Measurements from ENCODE around the gene HES5. TPM values are rescaled to one million over a fixed set of nuclear protein-coding genes. Genes with fewer than 3 reads are reported as not detected.

HES5 gene
- total RNA-seq, 1 experiment from 2014 or later, result not detected

- Mint-ChIP-seq H3K9me3 (peaks cover 0 to 3% of the 10 kb centered on the region in 2 experiments; a peak in 2 of 5 replicates), H3K36me3 (ENCODE audit: insufficient read depth in 1 of 3, low read depth in 3 of 3) (no peaks in the 10 kb centered on the region), H3K4me1 (peaks cover 9 to 26% of the 10 kb centered on the region in 2 experiments), H3K27ac (no peak overlapping the region), H3K27me3 (ENCODE audit: low read depth) (peaks cover 77% of the 10 kb centered on the region), H3K4me3 (no peak overlapping the region)
- no peak overlapping the region for H3K56ac ChIP-seq (ENCODE audit: insufficient read length, low read depth, low read length)
- H3K27me3 ChIP-seq (ENCODE audit: insufficient read depth, low read length), result no peaks in the 10 kb centered on the region; the same call in 1 of the 2 replicates
- H3K9me3 ChIP-seq (ENCODE audit: control insufficient read depth, low read depth, low read length), result no peaks in the 10 kb centered on the region
- H3K23ac ChIP-seq (ENCODE audit: insufficient read length, low read depth, low read length), result no peak overlapping the region
- no CpG with 5 or more reads among the region's 8 CpGs for WGBS (ENCODE audit: extremely low coverage, insufficient read length, low lambda C conversion rate)
- H2AK5ac ChIP-seq (ENCODE audit: insufficient read length, low read length), result no peak overlapping the region
- no peak overlapping the region for H2AFZ ChIP-seq (ENCODE audit: low read length)
- H3K27ac ChIP-seq (ENCODE audit: insufficient read length, low read depth, low read length), result no peak overlapping the region
- no peak overlapping the region for H4K91ac ChIP-seq (ENCODE audit: insufficient read length, low read depth, low read length)
- no peak overlapping the region for H3K14ac ChIP-seq (ENCODE audit: insufficient read depth, low read length)
- H3K4ac ChIP-seq (ENCODE audit: low read depth, low read length), result no peak overlapping the region
- DNase-seq, result no peak
- TF ChIP-seq, protein P1, sequence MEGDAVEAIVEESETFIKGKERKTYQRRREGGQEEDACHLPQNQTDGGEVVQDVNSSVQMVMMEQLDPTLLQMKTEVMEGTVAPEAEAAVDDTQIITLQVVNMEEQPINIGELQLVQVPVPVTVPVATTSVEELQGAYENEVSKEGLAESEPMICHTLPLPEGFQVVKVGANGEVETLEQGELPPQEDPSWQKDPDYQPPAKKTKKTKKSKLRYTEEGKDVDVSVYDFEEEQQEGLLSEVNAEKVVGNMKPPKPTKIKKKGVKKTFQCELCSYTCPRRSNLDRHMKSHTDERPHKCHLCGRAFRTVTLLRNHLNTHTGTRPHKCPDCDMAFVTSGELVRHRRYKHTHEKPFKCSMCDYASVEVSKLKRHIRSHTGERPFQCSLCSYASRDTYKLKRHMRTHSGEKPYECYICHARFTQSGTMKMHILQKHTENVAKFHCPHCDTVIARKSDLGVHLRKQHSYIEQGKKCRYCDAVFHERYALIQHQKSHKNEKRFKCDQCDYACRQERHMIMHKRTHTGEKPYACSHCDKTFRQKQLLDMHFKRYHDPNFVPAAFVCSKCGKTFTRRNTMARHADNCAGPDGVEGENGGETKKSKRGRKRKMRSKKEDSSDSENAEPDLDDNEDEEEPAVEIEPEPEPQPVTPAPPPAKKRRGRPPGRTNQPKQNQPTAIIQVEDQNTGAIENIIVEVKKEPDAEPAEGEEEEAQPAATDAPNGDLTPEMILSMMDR (conservative IDR thresholded peaks at IDR 0.05), result no peak
- H4K8ac ChIP-seq (replicated peaks; ENCODE audit: insufficient read length, low read depth, low read length), result no peak overlapping the region
- H3K79me2 ChIP-seq (ENCODE audit: insufficient read depth, low read length), result no peaks in the 10 kb centered on the region
- H3K4me2 ChIP-seq (ENCODE audit: insufficient read depth, insufficient read length, low read length), result no peak overlapping the region
- no peak overlapping the region for H3K18ac ChIP-seq (ENCODE audit: insufficient read length, low read depth, low read length)
- no peak overlapping the region for H2BK120ac ChIP-seq (ENCODE audit: low read depth, low read length, poor library complexity, severe bottlenecking)
- no peaks in the 10 kb centered on the region for H3K4me1 ChIP-seq (ENCODE audit: insufficient read depth, low read length)
- no peak overlapping the region for H3K9ac ChIP-seq (ENCODE audit: extremely low read depth, insufficient read length, low read length)
- H2BK20ac ChIP-seq (ENCODE audit: low read depth, low read length, poor library complexity, severe bottlenecking), result no peak overlapping the region
- no peaks in the 10 kb centered on the region for H3K23me2 ChIP-seq (ENCODE audit: insufficient read length, low read depth, low read length, poor library complexity, severe bottlenecking)
- H3T11ph ChIP-seq (ENCODE audit: low read length), result no peak overlapping the region
- no peak overlapping the region for H4K5ac ChIP-seq (ENCODE audit: insufficient read length, low read depth, low read length)
- H3K79me1 ChIP-seq (ENCODE audit: insufficient read depth, low read depth, low read length, poor library complexity, severe bottlenecking), result no peaks in the 10 kb centered on the region
- H2BK15ac ChIP-seq (ENCODE audit: low read depth, low read length), result no peak overlapping the region
- H2BK5ac ChIP-seq (ENCODE audit: insufficient read length, low read length), result no peak overlapping the region
- peaks cover 3% of the 10 kb centered on the region for H4K20me1 ChIP-seq (ENCODE audit: control insufficient read depth, insufficient read depth, insufficient read length)
- H2BK12ac ChIP-seq (ENCODE audit: insufficient read length, low read depth, low read length), result no peak overlapping the region
Measured at GRCh38 chr1:2538872-2539271, 8.8 kb upstream of the HES5 start.
